Endometrium (tissue), 2 donors: ENCODE data around the gene RAB8B.
A peak's percentile ranks its signal among the peaks of the same experiment; 100 is the strongest.

ENCODE experiments used
- FAIRE-seq: peaks from 2 replicates; lab custom pipeline; 2012; peaks lifted over from hg19 to GRCh38; lab: Jason Lieb, UNC
- donor health status: control.
- donor health status: control.

The RAB8B gene

DNA sequence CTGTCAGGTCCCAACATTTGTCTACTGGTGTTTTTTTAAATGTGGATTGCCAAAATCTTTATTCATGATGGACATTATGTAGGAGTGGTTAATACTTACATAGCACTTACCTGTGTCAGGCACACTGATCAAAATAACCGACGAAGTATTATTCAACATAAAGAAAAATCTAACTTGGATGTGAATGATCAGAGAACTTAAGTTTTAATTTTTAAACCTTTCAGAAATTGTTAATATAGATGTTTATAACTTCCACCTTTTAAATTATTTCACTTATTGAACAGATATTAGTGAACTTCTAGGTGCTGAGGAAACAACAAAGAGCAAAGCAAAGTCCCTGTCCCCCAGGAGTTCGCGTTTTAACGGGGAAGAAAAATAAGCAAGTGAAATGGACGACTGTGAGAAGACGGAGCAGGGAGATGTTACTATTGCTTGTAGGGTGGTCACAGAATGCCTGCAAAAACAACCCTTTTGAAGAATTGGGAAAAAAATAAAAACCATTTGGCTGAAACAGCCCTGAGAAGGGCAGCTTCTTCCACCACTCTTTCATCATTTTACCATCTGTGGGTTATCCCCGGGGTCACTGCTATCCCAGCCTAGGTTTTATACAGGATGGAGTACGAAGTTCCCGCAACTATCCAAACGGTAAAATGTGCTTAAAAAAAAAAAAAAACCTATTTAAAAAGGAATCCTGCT, 87.1 kb downstream of the RAB8B start:
- peak; percentile 39 for FAIRE-seq

DNA sequence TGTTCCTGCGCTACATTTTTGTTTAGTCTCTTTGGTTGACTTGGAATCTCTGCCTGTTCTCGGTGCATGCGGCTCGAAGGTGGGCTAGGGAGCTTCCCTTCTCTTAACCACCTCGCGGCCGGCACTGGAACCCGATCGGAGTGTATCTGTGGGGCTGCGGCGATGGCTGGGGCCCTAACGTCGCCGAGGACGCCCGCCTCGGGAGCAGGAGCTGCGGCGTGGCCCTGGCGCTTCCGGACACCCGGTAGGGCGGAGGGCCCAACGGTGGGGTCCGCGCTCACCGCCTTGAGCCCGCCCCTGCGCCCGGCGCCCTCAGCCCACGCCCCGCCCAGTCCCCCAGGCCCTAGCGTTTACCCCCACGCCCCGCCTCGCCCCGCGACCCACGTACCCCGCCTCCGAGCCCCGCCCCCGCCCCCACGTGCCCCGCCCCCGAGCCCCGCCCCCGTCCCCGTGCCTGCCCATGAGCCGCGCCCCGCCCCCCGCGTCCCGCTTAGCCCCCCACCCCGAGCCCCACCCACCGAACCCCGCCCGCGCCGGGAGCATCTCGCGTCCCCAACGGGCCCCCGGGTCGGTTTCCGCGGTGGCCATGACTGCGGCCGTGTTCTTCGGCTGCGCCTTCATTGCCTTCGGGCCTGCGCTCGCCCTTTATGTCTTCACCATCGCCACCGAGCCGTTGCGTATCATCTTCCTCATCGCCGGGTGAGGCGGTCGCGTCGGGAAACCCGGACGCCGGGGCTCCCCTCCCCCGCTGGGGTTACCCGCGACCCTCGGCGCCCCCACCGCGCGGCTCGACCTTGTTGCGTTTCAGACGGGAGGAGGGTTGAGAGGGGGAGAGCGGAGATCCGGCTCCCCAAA, 87.9 kb downstream of the RAB8B start, which contains the start of gene APH1B:
APH1B (plus strand) TSS at position 568 of the 855 bp plus-strand sequence; CDS start at position 587, 19 bp downstream.
- FAIRE-seq: no peak

DNA sequence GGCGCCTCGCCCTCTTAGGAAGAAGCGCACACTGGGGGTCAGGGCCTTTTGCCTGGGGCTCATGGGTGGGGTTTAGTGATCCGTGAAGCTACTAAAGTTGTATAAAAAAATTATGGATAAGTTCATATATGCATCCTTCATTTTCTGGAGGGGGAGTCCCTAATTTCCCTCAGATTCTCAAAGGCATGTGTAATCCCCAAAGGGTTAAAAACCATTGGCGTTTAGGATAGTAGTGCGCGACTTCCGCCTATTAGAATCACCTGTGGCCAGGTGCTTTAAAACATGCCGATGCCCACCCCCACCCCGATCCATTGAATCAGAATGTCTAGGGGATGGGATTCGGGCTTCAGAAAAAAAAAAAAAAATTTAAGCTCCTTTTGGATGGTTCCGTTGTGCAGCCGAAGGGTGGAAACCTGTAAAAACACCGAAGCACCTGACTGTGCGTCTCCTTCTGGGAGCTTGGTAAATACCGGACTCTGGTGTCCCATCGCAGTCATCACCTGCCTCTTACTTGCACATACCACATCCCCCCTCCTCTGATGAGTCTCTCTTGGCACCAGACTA, 88.6 kb downstream of the RAB8B start:
- no peak for FAIRE-seq

DNA sequence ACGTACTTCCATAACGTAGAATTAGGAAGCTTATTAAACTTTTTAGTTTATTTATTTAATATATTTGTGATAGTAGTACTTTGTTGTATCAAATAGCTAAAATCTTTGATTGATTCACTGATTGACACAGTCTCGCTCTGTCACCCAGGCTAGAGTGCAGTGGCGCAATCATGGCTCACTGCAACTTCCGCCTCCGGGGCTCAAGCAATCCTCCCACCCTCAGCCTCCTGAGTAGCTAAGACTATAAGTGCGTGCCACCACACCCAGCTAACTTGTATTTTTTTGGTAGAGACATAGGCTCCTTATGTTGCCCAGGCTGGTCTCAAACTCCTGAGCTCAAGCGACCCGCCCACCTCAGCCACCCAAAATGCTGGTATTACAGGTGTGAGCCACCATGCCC, 93.7 kb downstream of the RAB8B start:
- no peak for FAIRE-seq

DNA sequence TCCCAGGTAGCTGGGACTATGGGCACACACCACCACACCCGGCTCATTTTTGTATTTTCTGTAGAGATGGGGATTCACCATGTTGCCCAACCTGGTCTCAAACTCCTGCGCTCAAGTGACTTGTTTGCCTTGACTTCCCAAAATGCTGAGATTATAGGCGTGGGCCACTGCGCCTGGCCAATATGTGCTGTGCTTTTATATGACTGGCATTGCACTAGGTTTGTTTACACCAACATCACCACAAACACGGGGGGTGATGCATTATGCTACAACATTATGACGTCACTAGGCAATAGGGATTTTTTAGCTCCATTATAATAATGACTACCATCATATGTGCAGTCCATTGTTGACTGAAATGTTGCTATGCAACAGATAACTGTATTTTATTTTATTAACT, 94.9 kb downstream of the RAB8B start:
- no peak for FAIRE-seq

DNA sequence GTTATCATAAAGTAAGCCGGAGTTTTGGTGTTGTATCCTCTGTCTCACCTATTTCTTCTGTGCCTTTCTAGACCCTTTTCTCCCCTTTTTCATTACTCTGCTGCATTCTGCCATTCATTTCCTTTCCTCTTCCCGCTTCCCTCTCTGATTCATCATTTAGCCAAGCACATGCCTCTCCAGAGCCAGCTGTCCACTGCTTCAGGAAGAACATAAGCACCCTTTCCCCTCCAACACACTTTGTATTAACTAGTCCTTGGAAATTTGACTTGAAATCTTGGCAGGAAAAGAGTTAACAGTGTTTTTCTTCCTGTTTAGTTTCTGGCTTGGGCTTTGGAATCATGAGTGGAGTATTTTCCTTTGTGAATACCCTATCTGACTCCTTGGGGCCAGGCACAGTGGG, 97.7 kb downstream of the RAB8B start:
- no peak for FAIRE-seq

DNA sequence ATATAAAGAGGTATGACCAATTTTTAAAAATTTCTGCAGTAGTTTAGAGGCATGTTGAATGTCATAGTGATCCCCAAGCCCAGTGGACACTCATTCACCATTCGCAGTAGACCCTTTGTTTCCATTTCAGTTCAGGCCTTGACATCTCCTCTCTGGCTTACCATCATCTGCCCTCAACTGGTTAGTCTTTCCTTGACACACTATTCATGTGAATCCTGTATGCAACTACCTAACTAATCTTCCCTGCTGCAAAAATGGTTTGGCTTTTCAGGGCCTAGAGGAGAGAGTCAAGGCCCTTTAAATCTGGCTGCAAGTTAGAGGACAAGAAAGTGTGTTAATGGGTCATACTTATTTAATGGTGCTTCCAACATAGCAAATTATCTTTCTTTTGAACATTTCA, 98.9 kb downstream of the RAB8B start:
- FAIRE-seq: no peak

DNA sequence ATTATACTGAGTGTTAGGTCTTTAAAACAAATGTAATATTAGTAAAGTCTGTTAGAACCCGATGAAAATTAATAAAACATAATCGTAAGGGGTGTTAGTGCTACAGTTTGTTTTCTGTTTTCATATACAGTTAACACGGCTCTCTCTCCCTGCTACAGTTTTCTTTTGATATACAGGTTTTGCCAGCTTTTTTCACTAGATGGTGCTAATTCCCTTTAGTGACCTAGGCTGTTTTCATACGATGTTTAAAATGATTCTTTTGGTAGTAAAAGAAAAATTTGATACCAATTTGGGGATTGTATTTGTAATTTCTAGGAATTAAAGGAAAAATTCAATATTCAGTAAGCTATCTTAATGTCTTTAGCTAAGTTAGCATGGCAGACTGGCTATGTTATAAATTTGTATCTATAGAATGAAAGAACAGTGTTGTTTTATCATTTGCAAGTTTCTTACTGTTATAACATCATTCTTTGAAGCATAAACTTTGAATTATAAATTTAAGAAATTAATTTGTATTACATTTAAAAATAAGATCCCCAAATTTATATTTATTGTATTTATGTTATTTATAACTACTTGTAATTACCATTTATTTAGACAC, 99.5 kb downstream of the RAB8B start:
- FAIRE-seq: peak; percentile 91

DNA sequence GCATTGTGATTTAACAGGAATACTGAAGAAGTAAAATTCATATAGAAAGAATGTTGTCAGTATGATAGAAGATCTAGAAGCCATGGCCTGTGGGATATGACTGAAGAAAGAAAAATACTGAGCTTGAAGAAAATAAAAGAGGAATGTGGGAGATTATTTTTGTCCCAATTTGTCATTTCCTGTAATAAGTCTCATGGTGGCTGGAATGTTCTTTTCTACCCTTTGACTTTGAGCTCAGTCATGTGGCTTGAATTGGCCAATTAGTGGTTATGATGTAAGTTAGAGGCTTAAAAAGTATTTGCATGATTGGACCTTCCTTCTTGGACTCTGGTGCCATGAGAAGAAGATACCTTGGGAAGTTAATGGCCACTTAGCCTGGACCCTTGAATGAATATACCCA, 102.1 kb downstream of the RAB8B start:
- no peak for FAIRE-seq

DNA sequence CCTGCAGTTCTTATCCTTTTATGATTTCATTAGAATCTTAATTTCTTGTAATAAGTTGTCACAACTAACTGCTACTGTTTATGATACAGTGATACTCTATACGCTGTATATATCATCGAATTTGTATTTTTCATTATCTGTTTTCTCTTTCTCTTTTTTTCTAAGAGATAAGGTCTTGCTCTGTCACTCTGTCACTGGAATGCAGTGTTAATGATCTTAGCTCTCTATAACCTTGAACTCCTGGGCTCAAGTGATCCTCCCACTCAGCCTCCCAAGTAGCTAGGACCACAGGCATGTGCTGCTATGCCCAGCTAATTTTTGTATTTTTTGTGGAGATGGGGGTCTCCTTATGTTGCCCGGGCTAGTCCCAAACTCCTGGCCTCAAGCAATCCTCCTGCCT, 102.8 kb downstream of the RAB8B start:
- FAIRE-seq: no peak

DNA sequence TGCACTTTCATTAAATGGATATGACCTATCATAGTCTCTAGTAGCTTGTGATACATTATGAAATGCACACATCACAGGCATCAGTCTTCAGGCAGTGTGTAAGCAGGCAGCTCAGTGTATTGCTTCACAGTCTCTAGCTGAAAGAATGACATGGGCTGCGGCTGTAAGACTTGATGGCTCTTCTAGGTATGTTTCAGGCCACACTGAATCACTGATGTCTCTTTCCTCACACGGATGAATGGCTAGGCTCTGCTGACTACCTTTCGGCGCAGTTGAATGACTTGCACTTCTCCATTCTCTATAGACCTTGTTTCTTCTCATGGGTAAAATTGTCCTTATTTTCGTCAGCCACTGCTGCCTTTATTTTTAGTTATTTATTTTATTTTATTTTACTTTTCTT, 103.4 kb downstream of the RAB8B start:
- FAIRE-seq: no peak

DNA sequence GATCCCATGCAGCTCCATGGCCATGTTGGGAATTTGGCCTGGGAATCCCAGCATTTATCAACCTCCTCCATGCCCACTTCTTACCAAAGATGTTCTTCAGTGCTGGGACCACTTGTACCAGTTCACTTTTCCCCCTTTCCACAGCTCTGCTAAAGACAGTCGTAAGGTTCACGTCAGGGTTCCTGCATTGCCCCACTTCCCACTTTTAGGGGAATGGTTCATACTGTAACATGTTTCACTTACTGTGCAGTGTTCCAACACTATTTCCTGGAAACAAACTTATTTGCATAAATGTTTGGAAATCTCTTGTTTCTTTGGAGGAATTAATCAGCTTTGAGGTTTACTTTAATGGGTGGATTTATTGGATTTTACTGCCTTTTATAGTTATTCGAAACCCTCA, 105.0 kb downstream of the RAB8B start:
- FAIRE-seq: no peak

DNA sequence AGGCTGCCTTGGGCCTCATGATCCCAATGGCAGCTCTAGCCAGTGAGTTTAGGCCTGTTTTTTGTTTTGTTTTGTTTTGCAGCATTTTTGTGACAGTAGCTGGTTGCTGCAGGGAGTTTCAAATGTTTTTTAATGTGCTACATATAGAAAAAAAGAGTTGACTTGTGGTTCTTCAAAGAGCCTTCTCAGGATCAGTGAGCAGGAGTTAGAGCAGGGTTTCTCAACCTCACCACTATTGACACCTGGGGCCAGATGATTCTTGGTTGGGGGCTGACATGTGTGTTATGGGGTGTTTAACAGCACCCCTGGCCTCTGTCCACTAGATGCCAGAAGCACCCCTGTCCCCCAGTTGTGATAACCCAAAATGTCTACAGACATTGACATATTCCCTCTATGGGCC, 105.9 kb downstream of the RAB8B start:
- FAIRE-seq: no peak

DNA sequence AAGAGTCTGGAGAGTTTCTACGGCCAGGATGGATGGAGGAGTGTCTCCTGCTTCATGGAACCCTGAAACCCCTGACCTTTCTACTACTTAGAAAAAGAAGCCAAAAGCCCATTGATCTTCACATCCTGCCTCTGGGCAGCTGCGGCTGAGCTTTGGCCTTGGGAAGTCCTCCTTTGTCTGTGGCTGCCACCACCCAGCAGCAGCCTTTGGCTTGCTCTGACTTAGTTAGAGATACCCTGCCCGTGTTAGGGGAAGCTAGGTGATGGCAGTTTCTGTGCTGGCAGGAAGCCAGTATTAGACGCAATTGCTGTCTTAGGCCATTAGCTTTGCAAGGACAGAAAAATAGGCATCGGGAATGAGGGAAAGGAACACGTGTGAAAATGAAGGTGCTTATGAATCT, 106.8 kb downstream of the RAB8B start:
- FAIRE-seq: no peak

DNA sequence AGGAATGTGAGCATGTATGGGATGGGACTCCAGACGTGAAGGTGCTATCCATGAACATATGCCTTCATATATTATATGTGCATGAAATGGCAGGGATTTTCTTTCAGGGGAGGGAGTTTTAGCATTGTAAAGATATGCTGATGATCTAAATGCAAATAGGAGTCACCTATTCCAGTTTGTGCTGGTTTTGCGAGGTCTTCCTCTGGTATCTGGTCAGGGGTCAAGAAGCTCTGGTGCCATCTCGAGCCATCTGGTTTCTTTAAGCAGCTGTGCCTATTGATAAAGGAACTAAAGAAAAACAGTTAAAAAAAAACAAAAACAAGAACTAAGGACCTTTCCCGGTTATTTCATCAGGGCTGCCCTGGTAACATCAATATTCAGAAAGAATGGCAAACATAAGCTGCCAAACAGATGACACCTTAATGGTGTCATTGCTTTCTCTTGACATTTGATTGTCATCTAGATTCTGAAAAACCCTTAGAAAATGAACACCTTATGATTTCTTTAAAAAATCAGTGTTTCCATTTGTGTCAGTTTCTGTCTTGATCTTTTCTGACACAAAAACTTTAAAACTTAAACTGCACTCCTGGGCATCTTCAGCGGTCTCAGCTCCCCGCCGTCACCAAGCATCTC, 110.7 kb downstream of the RAB8B start:
- no peak for FAIRE-seq

DNA sequence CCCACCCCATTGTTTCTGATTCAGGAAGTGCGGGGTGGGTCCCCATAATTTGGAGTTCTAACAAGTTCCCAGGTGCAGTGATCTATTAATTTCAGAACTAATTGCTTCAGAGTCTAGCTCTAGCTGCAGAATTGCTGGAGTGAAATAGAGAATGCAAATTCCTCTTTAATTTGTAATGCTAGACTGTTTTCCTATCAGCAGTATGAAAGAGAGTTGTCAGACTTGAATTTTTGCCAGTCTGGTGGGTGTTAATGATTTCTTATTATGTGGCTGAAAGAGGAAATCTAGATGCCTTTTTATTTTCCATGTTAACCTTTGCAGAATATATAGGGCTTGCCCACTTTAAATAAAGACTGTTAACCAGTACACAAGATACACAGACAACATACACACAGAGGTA, 111.7 kb downstream of the RAB8B start:
- no peak for FAIRE-seq

DNA sequence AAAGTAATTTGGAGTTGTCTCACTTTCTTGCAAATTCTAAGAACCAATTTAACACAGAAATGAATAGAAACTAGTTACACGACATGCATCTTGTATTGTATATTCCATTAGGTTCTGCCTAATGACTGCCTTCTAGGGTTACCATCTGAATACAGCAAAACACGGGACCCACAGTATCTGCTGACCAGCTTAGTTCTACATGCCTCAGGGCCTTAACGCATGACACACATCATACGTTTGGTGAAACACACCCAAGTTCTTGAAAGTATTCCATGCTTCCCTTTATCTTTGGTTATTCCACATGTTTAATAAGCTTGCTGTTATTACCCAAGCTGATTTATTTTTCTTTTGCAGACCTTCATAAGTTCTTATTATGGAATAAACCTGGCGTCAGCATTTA, 115.9 kb downstream of the RAB8B start:
- no peak for FAIRE-seq

DNA sequence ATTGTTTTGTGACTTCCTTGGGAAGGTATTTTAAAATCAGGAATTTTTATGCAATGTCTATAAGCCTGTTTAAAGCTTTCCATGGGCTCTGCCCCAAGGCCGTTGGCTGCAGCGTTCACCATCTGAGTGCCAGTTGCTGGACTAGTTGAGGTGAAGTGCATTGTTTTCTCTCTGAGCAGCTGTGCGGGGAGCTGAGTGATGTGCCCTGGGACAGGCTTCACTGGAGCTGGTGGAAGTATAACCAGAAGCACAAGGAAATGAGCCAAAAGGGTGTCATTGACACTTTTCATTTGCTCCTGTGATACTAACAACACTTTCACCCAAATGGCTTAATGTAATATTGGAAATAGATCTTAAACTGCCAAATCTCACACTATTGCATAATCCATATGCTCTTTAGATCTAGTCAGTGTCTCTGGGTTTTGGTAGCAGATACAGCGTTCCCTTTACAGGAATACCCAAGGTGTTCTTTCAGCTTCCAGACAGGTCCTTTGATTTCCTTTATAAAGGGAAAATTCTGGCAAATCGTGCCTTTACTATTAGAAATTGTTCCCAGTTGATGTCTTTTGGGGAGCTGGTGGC, 117.2 kb downstream of the RAB8B start:
- FAIRE-seq: no peak

DNA sequence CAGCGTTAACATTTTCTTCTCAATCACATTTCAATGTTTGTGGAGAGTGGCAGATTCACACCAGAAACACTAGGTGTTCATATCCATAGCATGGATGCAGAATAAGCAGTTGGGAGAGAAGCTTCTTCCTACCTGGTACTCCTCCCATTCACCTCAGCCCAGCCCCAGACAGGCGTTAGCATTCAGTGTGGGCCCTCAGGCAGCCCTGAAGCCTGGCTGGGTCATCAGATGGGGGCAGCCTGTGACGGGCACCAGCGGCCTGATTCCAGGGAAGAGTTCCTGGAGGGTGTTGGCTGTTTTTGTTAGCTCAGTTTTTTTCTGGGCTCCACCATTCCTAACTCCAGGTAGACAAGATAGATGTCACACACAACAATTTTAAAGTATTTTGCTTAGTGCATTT, 119.1 kb downstream of the RAB8B start:
- FAIRE-seq: no peak

DNA sequence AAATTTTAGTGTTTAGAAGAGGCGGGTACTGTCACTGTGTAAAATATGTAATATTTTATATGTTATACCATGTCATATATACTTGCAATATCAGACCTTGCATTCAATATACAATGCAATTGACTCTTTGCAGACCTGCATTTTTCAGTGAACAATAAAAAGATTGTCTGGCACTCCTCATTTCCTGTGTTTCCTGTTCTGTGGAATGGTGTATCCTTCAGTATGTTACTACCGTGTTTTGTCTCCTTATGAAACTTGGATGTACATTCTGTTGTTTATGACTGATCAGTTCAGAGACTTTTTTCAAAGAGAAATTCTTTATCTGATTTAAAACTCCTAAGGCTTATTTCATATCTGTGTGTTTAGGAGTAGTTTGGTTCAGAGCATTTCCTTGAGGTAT, 119.5 kb downstream of the RAB8B start:
- no peak for FAIRE-seq

DNA sequence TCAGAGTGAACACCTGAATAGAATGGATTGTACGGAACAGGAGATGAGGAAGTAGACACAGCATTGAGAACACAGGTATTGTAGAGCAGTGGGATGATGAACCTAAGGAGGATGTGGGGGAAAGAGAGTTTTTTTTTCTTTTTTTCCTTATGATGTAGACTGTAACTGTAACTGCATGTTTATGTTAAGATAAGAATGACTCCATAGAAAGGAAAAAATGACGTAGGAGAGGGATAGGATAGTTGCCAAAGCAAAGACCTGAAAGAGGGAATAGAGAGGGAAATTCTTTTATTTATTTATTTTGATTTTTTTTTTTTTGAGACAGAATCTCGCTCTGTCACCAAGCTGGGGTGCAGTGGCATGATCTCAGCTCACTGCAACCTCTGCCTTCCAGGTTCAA, 121.2 kb downstream of the RAB8B start:
- FAIRE-seq: no peak

DNA sequence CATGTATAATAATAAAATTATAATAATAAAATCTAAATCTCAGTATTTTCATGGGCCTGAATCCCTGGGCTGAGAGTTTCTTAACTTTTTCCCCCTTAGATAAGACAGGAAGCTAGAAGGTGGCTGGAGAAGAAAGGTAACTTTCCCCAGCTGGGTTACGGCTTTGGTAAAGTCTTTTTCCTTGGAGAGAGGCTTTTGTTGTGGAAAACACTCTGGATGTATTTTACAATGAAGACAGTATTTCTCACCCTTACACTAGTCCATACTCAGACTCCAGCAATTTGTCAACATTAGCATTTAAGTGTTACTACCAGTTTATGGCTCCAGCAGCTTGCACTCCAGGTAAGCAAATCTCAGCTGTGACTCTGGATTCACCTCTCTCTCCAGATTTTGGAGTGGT, 122.9 kb downstream of the RAB8B start:
- FAIRE-seq: no peak
